ES-I3 (cell line): ENCODE measurements around the gene NTSR1.

Source experiments
- H3K36me3 ChIP-seq: 2 replicates; pipeline ENCODE4 v1.6.1; 2013; ENCODE audit warnings: mild to moderate bottlenecking, low read length, control low read depth, moderate library complexity; ENCODE audit not compliant: insufficient read depth
- H3K4me1 ChIP-seq: 2 replicates; pipeline ENCODE4 v1.6.1; 2013; ENCODE audit warnings: mild to moderate bottlenecking, control low read depth, low read length; ENCODE audit not compliant: insufficient read depth
- H3K9ac ChIP-seq: 2 replicates; pipeline ENCODE4 v1.6.1; 2013; ENCODE audit warnings: low read depth, mild to moderate bottlenecking, low read length, moderate library complexity
- H3K9me3 ChIP-seq: 2 replicates; pipeline ENCODE4 v1.6.1; 2013; ENCODE audit warnings: mild to moderate bottlenecking, low read length, moderate library complexity; ENCODE audit not compliant: control insufficient read depth, insufficient read depth

Gene NTSR1

GRCh38 chr20:62694868-62695267, 13.8 kb upstream of the NTSR1 start:
- Histone ChIP-seq H3K4me1 (no peaks in the 10 kb centered on the region), H3K36me3 (no peaks in the 10 kb centered on the region), H3K9me3 (no peaks in the 10 kb centered on the region), H3K9ac (no peak overlapping the region)

- no peaks in the 10 kb centered on the region for H3K36me3 ChIP-seq
- H3K4me1 ChIP-seq = no peaks in the 10 kb centered on the region
- no peak overlapping the region for H3K9ac ChIP-seq
- H3K9me3 ChIP-seq = no peaks in the 10 kb centered on the region
Measured at GRCh38 chr20:62695448-62696414, 12.9 kb upstream of the NTSR1 start.

GRCh38 chr20:62696434-62696957, 12.1 kb upstream of the NTSR1 start:
- Histone ChIP-seq H3K9me3 (no peaks in the 10 kb centered on the region), H3K36me3 (no peaks in the 10 kb centered on the region), H3K4me1 (no peaks in the 10 kb centered on the region), H3K9ac (no peak overlapping the region)

GRCh38 chr20:62696989-62697388, 11.6 kb upstream of the NTSR1 start:
- Histone ChIP-seq H3K9me3 (no peaks in the 10 kb centered on the region), H3K4me1 (no peaks in the 10 kb centered on the region), H3K36me3 (no peaks in the 10 kb centered on the region), H3K9ac (no peak overlapping the region)

GRCh38 chr20:62697468-62697912, 11.1 kb upstream of the NTSR1 start:
- H3K36me3 ChIP-seq = no peaks in the 10 kb centered on the region
- no peaks in the 10 kb centered on the region for H3K9me3 ChIP-seq
- H3K4me1 ChIP-seq = no peaks in the 10 kb centered on the region
- no peak overlapping the region for H3K9ac ChIP-seq

GRCh38 chr20:62698231-62698630, 10.4 kb upstream of the NTSR1 start:
- H3K4me1 ChIP-seq = no peaks in the 10 kb centered on the region; the same call in 1 of the 2 replicates
- no peaks in the 10 kb centered on the region for H3K9me3 ChIP-seq
- no peak overlapping the region for H3K9ac ChIP-seq
- H3K36me3 ChIP-seq = no peaks in the 10 kb centered on the region

GRCh38 chr20:62699296-62699695, 9.3 kb upstream of the NTSR1 start:
- no peaks in the 10 kb centered on the region for H3K36me3 ChIP-seq
- no peaks in the 10 kb centered on the region for H3K9me3 ChIP-seq
- H3K9ac ChIP-seq = no peak overlapping the region
- H3K4me1 ChIP-seq = no peaks in the 10 kb centered on the region; the same call in 1 of the 2 replicates

- H3K9me3 ChIP-seq = no peaks in the 10 kb centered on the region
- no peaks in the 10 kb centered on the region for H3K36me3 ChIP-seq
- H3K4me1 ChIP-seq = no peaks in the 10 kb centered on the region; the same call in 1 of the 2 replicates
- no peak overlapping the region for H3K9ac ChIP-seq
Measured at GRCh38 chr20:62699741-62700140, 8.9 kb upstream of the NTSR1 start.

GRCh38 chr20:62700261-62700930, 8.2 kb upstream of the NTSR1 start:
- Histone ChIP-seq H3K9ac (no peak overlapping the region), H3K9me3 (no peaks in the 10 kb centered on the region), H3K36me3 (no peaks in the 10 kb centered on the region), H3K4me1 (no peaks in the 10 kb centered on the region; the same call in 1 of the 2 replicates)

GRCh38 chr20:62701161-62702012, 7.2 kb upstream of the NTSR1 start:
- H3K36me3 ChIP-seq = no peaks in the 10 kb centered on the region
- H3K9me3 ChIP-seq = no peaks in the 10 kb centered on the region
- no peak overlapping the region for H3K9ac ChIP-seq
- H3K4me1 ChIP-seq = no peaks in the 10 kb centered on the region; the same call in 1 of the 2 replicates

GRCh38 chr20:62702013-62702300, 6.7 kb upstream of the NTSR1 start:
- Histone ChIP-seq H3K9me3 (no peaks in the 10 kb centered on the region), H3K36me3 (no peaks in the 10 kb centered on the region), H3K9ac (no peak overlapping the region), H3K4me1 (no peaks in the 10 kb centered on the region; the same call in 1 of the 2 replicates)

GRCh38 chr20:62702895-62703852, 5.5 kb upstream of the NTSR1 start:
- Histone ChIP-seq H3K9me3 (no peaks in the 10 kb centered on the region), H3K36me3 (no peaks in the 10 kb centered on the region), H3K4me1 (no peaks in the 10 kb centered on the region; the same call in 1 of the 2 replicates), H3K9ac (no peak overlapping the region)

GRCh38 chr20:62703853-62704228, 4.8 kb upstream of the NTSR1 start:
- no peaks in the 10 kb centered on the region for H3K36me3 ChIP-seq
- no peaks in the 10 kb centered on the region for H3K9me3 ChIP-seq
- no peaks in the 10 kb centered on the region; the same call in 1 of the 2 replicates for H3K4me1 ChIP-seq
- H3K9ac ChIP-seq = no peak overlapping the region
